Activated CD4-positive, alpha-beta T cell treated with anti-CD3 and anti-CD28 coated beads for 4 hours (primary cell): Measurements from ENCODE around the gene MPRIP.
A peak's percentile ranks its signal among the peaks of the same experiment; 100 is the strongest.
"Not testable (repeated sequence)": the region's sequence is repeated elsewhere in the genome, so short reads cannot be mapped to it uniquely, and the experiment has no call there.

ENCODE experiments used
- DNase-seq, 2 donors: peaks; one replicate each; pipeline ENCODE4 v3.0.0-alpha.2; 2020

Gene MPRIP

DNA sequence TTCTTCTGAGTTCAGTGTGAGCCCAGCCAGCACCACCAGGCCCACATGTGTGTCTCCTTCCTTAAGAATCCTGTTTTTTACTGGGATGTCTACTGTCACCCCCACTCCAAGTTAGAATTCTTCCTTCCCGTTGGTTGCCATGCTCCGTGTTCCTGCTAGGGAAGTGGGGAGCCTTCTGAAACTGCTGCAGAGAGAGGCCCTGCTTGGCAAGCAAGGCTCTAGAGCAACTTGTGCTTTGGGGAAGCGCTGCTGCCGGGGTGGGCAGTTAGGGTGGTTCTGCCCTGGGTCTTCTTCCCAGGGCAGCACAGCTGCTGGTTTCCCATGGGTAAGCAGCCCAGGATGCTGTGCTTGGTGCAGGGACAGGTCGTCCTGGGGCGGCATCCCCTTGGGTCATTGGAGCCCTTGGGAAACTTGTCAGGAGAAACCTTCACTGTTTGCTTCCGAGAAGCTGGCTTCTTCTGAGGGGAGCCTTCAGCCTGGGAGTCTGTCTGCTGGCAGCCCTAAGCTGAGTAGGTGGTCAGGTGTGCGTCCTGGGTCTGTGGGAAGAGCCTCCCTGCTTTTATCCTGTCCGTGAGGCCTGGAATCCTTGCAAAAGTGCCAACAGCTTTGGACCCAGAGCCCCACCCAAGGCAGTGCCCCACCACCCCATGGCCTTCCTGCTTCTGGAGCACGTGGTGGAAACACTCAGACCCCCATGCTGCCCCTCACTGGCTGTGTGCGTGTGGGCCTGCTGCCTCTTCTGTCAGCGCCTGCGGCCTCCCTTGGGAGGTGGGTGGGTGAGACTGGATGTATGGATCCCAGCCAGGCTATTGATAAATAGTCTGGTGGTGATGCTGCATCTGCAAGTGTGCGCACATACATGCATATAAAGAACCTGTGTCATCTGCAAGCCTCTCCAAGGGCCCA is 92.0 kb downstream of the MPRIP start:
- no peak for DNase-seq

DNA sequence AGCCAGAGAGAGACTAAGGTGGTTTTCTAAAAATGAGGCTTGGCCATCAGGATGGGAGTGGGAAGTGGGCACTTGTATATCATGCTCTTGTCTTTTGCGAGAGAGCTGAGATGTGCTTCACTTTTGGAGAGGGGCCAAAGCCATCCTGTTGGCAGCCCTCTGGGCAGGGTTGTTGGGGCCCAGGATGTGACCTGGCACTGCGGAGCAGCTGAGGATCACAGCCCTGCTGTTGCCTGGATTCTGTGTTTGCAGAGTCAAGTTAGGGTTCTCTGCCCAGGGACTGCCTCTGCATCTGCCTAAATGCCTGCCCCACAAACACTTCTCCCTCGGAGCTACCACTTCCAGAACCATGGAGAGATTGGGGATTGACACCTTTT is 92.7 kb downstream of the MPRIP start:
- no peak for DNase-seq

DNA sequence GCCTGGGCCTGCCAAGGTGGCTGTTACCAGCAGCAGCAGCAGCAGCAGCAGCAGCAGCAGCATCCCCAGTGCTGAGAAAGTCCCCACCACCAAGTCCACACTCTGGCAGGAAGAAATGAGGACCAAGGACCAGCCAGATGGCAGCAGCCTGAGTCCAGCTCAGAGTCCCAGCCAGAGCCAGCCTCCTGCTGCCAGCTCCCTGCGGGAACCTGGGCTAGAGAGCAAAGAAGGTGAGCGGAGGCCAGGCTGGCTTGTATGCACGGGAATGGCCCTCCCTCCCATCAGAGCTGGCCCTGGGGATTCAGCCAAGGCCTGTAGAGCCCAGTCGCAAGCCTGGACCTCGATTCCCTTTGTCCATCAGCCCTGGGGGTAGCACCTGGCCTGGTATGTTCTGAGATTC is 94.0 kb downstream of the MPRIP start:
- not testable (repeated sequence) for DNase-seq

DNA sequence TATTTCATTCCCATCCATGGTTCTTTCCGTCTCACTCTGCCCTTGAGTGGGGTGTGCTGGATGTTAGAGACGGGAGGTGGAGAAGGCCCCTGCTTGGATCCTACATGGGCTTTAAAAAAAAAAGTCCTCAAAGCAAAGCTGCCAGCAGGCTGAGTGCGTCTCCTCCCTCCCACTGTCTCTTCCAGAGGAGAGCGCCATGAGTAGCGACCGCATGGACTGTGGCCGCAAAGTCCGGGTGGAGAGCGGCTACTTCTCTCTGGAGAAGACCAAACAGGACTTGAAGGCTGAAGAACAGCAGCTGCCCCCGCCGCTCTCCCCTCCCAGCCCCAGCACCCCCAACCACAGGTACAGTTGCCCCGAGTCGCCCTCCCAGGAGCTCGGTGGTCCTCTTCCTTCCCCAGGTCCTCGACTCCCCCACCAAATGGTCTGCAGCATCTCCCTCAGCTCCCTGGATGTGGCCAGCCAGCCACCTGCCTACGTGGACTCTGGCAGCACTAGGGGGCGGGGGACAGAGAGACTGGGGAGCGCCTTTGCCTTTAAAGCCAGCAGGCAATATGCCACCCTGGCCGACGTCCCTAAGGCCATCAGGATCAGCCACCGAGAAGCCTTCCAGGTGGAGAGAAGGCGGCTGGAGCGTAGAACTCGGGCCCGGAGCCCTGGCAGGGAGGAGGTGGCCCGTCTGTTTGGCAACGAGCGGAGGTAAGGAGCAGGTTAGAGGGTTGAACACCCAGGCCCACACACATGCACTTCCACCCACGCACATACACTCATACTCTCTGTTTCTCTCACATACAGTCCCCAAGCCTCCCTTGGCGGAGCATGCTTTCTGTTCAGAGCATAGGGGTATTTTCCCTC is 95.7 kb downstream of the MPRIP start:
- no peak for DNase-seq

DNA sequence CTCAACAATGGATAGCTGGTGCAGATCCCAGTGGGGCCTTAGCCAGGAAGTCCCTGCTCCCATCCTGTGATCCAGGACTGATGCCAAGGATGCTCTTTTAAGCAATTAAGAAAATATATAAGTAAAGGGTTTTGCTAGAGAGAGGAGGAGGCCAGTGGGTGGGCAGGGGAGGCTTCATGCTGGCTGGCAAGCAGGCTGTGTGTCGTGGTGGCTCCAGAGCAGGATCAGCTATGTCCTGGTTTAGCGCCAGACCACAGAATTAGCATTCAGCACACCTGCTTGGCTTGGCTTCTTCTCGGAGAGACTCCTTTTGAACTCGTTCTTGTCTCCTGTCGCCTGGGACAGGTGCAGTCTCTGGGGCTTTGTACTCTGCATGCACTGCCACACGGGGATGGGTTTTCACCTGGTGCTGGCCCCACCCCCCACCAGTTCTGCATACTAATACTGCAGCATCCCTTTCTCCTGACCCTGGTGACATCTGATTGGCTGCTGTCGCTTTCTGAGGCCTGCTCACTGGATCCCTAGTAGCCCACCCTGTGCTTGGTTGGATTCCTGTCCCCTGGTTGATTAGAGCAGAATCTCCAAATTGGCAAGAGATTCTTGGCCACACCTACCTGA is 97.8 kb downstream of the MPRIP start:
- DNase-seq: no peak

DNA sequence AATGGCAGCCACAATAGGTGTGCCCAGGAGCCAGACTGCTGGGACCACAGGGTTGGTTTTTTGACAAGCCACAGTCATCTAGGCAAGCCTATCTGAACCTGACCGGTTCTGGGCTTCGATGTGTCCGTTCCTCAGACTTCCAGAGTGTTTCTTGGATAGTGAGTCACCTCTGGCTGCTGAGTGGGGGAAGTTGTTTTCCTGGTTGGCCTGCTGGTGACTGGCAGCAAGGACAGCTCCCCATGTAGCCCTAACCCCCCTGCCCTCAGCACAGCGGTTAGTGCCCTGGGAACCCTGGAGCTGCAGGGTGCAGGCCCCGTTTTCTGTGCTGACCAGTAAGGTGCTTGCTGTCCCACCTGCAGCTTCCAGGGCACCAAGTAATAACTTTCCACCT is 98.3 kb downstream of the MPRIP start:
- DNase-seq: no peak

DNA sequence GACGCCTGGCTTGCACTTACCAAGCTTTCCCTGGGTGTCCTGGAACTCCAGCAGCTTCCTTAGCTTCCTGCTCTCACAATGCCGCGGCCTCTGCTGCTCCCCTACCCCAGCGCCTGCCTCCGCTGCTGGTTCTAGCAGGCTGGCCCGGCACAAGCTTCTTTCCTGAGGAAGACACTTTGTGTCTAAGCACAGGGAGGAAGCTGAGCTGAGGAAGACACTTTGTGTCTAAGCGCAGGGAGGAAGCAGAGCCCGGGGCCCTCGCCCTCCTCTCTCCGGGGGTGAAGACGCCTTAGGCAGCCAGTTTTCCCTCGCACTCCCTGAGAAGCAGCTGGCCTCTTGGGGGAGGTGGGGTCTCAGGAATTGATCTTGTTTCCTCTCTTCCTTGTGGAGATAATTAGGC is 99.0 kb downstream of the MPRIP start:
- no peak for DNase-seq

DNA sequence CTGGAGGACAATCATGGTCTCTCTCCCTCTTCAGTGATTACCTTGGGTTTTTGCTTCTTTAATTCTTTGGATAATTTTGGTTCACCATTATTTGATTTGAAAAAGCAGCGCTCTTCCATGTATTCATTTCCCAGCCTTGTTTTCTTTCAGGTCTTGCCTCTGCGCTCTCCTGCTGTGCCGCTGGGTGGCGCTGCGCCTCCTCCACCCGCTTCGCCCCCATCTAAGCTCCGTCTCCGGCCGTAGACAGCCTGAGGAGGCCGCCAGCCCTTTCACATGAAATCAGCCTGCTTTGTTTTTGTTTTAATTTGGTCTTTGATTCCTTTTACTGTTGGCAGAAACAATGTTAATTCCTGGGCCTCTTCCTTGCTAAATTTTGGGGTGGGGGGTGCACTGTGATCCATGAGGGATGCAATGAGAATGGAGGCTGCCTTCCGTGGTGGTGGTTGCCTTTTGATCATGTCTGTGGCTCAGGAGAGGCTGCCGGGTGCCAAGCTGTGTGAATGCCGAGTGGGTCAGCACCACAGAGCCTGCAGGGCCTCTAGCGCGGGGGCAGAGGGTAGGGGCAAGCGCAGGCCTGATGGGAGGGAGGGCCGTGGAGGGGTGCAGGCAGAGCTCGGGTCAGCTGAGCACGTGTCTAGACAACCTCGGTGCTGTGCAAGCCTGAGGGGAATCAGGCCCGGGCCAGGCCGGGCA is 99.7 kb downstream of the MPRIP start:
- peak; percentile 37 to 44 for DNase-seq

DNA sequence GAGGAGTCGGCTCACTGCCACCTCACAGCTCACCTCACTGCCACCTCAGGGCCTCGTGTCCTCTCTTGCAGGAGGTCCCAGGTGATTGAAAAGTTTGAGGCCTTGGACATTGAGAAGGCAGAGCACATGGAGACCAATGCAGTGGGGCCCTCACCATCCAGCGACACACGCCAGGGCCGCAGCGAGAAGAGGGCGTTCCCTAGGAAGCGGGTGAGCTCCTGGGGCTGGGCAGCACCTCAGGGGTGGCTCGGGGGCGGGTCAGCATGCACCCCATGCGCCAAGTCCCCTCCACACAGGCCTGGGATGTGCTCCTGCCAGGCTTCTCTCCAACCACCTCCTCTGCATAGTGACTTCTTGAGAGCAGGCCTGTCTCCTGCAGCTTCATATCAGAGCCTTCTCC is 100.3 kb downstream of the MPRIP start:
- DNase-seq: no peak

DNA sequence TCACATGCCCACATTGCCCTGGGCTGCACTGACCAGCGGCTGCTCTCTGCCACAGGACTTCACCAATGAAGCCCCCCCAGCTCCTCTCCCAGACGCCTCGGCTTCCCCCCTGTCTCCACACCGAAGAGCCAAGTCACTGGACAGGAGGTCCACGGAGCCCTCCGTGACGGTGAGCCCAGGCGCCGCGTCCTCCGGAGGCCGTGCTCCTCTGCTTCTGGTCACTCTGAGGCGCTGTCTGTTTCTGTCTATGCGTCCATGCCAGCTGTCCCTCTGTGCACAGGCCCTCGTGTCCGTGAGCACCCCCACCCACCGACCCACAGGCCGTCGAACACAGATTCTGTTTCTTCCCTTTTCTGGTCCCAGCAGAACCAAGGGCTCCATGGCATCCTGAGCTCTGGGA is 101.2 kb downstream of the MPRIP start:
- DNase-seq: no peak

DNA sequence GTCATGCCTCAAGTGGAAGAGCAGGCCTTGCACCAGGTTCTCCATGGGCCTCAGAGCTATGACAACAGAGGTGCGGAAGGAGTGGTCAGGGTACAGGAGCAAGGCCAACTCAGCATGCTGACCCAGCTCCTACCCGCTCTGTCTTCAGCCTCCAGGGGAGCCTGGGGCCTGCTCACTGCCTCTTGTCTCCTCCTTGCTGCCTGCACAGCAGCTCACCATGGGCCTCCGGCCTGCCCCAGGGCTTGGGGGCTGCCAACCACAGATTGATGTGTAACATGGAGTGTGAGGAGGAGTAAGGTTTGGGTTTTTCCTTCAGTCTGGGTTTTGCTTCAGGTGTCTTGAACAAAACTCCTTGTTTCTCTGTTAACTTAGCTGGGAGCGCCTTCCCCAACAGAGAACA is 101.8 kb downstream of the MPRIP start:
- no peak for DNase-seq

DNA sequence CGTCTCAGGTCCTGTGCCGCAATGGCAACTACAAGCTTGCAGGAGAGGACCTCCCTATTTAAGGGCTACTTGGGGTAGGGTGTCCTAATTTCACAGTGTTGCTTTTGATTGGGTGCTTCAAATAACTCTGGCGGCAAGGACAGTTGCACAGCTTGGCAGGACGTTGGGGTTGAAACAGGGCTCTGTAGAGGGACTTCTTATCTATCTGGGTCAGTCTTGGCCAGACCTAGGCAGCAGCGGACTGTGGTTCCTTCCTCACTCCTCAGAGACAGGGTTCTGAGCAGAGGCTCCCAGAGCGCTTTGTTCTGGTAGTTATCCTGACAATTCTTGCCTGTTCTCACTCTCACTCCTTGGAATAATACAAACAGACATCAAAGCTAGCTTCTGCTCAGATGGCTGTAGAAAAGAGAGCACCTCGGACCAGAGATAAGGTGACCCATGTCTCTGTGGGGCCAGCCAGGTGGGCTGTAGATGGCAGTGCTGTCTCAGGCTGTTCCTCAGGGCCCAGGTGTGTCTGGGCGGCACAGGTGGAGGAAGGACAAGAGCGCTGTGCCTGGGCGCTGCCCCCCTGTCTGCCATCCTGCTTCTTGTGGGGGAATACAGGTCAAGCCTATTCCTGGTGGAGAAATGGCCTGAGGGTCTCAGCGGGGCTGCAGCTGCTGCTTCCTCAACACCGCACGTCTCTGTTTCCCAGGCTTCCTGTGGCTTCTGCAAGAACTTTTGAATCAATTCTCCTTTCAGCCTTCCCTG is 102.8 kb downstream of the MPRIP start:
- no peak for DNase-seq

DNA sequence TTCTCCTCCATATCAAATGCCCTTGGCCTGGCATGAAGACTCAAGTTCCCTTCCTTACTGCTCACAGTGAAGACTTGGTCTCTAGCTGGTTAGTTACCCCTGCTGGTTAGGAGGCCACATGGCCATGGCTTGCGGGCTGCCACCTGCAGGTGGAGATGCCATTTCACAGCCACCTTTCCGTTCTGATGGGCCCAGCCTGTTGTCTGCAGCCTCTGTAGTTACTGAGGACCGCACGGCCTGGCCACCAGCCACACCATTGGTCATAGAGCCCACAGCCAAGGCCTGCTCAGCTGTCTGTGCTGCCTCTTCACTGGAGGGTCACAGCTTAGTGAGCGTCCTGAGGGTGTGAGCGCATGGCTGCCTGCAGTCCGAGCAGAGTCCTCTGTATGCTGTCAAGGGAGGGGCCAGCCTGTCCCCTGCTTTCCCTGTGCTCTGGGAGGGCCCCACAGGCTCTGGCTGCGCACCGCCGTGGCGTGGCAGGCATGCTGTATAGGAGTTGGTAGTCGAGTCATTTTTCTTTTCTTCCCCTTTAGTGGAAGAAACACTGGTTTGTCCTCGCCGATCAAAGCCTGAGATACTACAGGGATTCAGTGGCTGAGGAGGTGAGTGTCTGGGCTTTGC is 104.6 kb downstream of the MPRIP start:
- DNase-seq: peak in 1 of 2 donors; percentile 15

DNA sequence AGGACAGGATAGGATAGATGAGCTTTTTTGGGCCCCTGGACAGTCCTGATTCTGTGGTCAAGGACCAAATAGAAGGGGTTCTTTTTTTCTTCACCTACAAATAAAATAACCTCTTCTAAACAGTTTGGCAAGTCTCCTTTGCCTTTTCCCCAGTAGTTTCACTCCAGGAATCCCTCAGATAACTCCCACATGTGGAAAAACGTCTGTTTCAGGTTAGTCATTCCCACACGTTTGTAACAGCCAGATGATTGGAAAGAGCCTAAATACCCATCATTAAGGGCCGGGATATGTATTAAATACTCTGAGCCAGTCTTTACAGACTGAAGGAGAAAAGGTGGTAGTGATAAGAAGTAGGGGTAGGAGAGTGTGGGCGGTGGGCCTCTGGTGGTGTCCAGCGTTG is 105.6 kb downstream of the MPRIP start:
- DNase-seq: no peak

DNA sequence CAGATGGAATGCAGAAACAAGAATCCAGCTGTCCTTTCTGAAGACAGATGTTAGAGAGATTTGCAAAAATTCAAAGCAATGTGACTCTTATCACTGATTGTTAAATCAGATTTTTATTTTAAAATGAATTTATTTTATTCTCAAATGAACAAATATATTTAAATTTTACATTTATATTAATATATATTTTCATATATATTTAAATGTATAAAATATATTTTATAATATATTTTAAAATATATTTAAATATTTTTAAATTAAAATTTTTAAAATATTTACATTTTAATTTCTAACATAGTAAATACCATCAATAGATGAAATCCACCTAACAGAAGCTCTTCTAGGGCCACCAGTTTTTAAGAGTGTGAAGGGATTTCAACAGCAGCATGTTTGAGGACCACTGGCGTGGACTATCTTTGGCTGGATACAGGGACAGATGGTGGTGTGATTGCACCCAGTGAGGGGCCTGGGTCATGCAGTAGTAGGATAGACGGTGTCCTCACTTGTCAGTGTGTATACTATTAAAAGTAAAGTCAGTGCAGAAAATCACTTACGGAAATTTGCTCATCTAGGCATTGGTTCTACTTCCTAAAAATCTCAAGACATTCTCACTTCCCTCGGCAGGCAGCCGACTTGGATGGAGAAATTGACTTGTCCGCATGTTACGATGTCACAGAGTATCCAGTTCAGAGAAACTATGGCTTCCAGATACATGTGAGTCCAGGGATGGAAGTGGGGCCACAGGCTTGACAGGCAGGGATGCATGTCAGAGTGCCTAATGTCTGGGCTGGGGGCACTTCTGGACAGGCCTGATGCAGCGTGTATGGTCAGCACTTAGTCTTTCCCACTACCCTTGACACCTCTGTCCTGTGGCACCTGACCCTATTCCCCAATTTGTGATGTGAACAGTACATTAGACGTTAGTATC is 107.5 kb downstream of the MPRIP start:
- no peak for DNase-seq

DNA sequence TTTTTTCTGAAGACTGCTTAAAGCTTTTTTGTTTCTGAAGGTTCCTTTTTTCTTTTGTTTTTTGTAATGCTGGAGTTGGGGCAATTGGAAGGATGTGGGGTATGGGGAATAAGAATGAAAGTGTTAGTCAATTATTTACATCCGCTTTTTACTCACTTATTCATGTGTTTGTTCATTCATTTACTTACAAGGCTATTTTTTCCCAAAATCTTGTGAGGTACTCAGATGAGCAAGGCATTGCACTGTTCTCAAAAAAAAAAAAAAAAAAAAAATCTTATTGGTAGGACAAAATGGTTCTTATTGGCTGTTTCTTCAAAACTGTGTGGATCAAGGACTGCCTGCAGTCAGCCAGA is 108.2 kb downstream of the MPRIP start:
- no peak for DNase-seq

DNA sequence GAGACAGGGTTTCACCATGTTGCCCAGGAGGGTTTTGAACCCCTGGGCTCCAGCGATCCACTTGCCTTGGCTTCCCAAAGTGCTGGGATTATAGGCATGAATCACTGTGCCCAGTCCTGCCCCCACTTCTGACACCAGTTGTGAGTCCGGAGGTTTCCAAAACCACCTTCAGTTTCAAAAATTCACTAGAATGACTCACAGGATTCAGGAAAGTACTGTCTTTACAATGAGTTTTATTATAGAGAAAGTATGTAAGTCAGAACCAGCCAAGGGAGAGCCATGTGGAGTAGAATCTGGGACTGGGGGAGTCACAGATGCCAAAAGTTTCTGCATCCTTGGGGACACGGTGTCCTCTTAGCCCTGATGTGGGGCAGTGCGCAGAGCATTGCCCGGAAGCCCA is 108.8 kb downstream of the MPRIP start:
- no peak for DNase-seq

DNA sequence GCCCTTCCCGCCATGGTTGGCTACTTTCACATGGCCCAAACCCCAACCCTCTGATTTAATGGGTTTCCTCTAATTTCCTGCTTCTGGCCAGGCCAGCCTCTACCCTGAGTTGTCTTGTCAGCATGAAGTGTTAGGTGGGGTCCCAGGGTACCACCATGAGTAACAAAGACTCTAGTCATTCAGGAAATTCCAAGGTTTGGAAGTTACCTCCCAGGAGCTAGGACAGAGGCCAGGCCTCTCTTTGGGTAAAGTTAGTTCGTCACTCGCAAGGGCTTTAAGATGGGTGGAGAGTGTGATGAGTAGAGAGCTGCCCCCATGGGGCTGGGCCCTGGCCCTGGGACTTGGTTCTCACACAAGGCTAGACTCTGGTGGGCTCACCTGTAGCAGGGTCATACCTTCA is 109.3 kb downstream of the MPRIP start:
- no peak for DNase-seq

DNA sequence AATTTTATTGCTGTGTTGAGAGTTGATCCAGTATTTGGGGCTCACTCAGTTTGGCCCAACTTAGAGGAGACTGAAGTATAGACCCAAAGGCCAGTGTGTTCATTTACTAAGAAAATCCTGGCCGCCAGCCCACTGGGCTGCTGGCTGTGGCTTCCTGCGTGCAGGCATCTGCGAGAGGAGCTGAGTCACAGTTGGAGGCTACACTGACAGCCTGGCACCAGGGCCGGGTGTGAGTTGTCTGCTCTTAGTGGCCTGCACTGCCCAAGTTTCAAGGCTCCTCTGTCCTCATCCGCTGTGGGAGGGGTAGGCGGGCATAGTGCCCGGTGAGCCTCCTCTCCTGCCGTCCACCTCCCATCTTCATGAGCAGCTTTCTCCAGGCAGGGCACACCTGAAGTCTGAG is 109.7 kb downstream of the MPRIP start:
- DNase-seq: peak in 1 of 2 donors; percentile 15

DNA sequence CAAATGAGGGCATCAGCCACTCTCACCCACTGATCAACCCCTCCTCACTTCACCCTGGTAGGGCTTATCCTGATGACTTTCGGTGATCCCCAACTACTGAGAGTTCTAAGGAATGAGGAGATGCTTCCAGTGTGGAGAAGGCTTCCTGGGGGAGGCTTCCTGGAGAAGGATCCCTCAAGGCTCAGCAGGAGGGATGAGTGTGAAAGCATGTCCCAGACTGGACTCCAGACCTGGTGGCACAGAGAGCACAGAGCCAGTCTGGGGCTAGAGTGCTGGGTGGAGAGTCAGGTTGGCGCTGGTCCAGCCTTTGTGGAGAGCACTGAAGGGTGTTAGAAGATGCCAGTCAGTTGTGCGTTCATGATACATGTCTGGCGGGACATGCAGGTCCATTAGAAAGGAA is 110.1 kb downstream of the MPRIP start:
- no peak for DNase-seq

DNA sequence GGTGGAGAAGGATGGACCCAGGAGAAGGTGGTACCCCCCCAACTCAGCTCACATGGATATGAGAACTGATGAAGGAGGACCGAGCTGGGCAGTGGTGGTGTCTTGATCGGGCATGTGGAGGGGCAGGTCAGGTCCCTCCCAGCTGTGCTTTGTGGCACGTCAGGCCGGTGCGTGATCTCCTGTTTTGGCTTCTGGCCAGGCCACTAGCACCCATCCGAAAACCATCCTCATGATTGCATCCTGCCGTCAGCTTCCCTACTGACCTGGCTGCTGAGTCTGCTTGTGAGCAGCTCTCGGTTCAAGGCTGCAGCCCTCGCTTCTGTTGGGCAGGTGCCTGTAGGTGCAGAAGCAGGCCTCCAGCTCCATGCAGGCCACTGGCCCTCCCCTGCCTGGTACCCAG is 110.8 kb downstream of the MPRIP start:
- DNase-seq: no peak
